GM12891 (cell line): Measurements from ENCODE around the gene PCA3.

Source experiments
- DNase-seq: peaks from one replicate; pipeline ENCODE4 v3.0.0; 2011; ENCODE audit warnings: low spot score; ENCODE audit not compliant: insufficient read length
- FAIRE-seq: peaks from 2 replicates; lab custom pipeline; 2011; peaks lifted over from hg19 to GRCh38; lab: Jason Lieb, UNC
- PAX5 ChIP-seq: IDR thresholded peaks from 2 replicates; pipeline ENCODE4 v1.6.1; 2011; ENCODE audit warnings: low read length, moderate library complexity, mild to moderate bottlenecking; ENCODE audit not compliant: insufficient read depth, severe bottlenecking
- POLR2A ChIP-seq: IDR thresholded peaks from 2 replicates; pipeline ENCODE4 v1.6.1; 2011; ENCODE audit warnings: low read depth, low read length, control low read depth
- POLR2AphosphoS5 ChIP-seq: IDR thresholded peaks from 2 replicates; pipeline ENCODE4 v1.6.1; 2011; ENCODE audit warnings: low read depth, low read length, control low read depth
- POU2F2 ChIP-seq: IDR thresholded peaks from 2 replicates; pipeline ENCODE4 v1.6.1; 2011; ENCODE audit warnings: low read depth, mild to moderate bottlenecking, control low read depth, low read length, moderate library complexity
- SPI1 ChIP-seq: IDR thresholded peaks from 2 replicates; pipeline ENCODE4 v1.6.1; 2011; ENCODE audit warnings: low read depth, low read length, control low read depth
- TAF1 ChIP-seq: IDR thresholded peaks from 2 replicates; pipeline ENCODE4 v1.6.1; 2011; ENCODE audit warnings: low read depth, low read length, control low read depth

The PCA3 gene

DNA sequence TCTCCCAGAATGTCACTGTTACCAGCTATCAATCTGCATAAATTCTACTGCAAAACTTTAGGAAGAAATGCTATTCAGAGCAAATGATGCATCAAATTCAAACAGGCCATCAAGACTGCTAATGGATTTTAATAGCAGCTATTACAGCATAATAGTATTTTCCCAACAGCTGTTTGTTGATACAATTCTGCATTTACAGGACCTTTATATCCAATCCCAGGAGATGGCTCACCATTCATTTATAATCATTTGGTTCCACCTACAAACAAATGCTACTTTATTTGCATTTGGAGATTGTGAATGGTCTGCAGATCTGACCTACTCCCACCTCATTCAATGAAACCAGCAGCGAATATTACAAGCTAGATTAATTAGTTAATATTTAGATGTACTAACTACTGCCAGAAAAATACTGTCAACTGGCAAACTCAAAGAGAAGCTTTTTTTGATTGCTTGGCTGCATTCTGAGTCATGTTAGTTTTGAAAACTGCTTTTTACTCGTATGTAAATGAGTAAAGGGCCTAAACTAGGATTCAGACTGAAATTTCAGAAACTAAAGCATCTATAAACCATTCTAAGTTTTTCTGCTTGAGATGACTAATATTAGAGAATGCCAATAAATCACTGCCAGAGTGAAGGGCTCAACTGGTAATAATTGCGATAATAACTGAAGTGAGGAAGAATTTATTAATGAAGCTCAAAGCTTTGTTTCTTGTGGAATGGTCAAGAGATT lies 7.1 kb upstream of the PCA3 start:
- DNase-seq = no peak
- FAIRE-seq = no peak
- no peak for TF ChIP-seq TAF1
- TF ChIP-seq PAX5 = no peak
- TF ChIP-seq POU2F2 = no peak
- TF ChIP-seq SPI1 = no peak
- TF ChIP-seq POLR2A = no peak
- no peak for TF ChIP-seq POLR2AphosphoS5

DNA sequence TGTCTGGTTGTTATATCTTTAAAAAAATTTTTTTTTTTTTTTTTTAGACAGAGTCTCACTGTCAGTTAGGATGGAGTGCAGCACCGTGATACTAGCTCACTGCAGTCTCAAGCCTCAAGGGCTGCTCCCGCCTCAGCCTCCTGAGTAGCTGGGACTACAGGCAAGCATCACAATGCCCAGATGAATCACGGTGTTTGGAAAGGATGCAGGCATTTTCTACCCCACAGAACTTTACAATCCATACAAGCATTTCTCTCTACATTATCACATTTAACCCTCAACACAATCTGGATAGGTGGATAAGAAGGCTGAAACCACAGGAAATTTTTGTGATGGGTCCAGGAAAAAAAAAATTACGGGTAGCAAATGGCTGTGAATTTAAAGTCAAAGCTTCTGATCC lies 5.8 kb upstream of the PCA3 start:
- TF ChIP-seq TAF1 = no peak
- no peak for TF ChIP-seq POU2F2
- no peak for TF ChIP-seq POLR2A
- no peak for TF ChIP-seq SPI1
- TF ChIP-seq PAX5 = no peak
- TF ChIP-seq POLR2AphosphoS5 = no peak
- FAIRE-seq = no peak

DNA sequence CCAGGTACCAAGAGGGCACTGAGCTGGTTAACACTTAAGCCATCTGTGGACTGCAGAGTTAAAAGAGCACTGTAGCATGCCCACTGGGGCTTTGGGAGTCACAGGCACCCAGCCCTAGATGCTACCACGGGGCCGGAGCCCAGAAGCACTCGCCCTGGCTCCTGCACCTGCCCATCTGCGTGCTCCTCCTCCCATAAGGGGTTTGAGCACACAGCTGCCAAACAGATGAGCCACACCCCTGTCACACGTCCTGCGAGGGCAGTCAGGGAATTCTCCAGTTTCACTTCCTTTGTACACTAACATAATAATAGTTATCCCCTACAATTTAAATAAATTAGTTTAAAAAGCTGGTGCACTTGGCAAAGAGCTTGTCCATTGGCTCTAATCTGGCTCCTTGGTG lies 4.5 kb upstream of the PCA3 start:
- TF ChIP-seq SPI1 = peak; percentile 30; the same call in 1 of the 2 replicates
- TF ChIP-seq POLR2A = no peak
- no peak for FAIRE-seq

More for the DNA sequence above, 5.8 kb upstream of the PCA3 start:
- no peak for DNase-seq

DNA sequence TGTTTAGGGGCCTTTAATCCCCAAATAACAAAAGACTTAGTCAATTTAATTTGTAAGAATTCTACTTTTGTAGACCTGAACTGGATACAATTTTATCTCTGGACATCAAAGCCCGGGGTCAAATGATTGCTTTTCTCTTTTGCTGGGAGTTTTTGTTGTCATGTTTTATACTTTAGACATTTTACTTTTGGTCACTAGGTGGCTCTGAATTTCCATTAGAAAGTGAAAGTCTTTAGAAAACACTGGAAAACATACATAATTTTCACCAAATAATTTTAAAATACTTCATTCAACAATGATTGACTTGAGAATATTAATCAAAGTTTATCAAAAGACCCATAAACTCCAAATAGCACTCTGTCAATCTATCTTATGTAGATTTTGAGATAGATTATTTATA lies 2.8 kb upstream of the PCA3 start:
- no peak for FAIRE-seq

More for the DNA sequence above, 4.5 kb upstream of the PCA3 start:
- DNase-seq = no peak

DNA sequence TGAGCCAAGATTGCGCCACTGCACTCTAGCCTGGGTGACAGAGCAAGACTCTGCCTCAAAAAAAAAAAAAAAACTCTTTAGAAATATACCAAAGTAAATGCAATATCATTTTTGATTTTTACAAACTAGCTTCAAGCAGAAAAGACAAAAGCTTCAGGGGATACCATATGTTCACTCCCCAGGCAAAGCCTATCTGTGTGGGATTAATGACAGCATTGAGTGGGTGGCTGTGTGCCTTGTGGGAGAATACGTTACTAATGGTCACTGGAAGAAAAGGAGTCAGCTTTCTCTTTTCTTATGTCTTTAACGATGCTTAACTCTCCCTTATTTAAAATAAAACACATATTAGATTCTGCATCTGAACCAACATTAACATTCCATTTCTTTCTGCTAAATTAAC lies 1.9 kb downstream of the PCA3 start:
- DNase-seq (no peak), FAIRE-seq (no peak)
- no peak for TF ChIP-seq PAX5

More for the DNA sequence above, 2.8 kb upstream of the PCA3 start:
- no peak for DNase-seq
- no peak for TF ChIP-seq POLR2A

DNA sequence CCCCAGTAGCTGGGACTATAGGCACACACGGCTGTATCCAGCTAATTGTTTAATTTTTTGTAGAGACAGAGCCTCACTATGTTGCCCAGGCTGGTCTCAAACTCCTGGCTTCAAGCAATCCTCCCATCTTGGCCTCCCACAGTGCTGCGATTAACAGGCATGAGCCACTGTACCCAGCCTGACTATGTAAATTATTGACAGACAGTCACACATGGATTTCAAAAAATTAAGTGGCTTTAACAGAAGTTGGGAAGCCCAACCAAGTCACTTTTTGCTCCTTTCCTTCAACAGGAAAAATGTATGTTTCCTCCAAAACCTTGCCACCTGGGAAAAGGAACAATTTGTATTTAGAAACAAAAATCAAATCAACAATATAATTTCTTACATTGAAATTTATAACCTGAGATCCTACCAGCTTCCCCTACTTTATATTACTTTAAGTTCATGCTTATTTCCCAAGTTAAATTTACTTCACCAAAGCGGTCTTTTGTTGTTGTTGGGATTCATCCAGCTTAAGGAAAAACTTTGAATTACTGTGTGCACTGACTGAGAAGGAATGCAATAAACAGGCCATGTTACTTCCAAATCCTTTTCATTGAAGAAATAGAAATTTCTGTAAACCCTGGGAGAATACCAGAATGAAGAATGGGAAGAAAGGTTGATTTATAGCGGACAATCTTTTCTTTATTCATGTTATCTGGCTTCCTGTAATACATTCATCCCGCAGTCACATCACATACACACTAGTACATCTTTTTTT lies 8.6 kb downstream of the PCA3 start:
- DNase-seq (no peak), FAIRE-seq (no peak)
- TF ChIP-seq POLR2A (no peak), POLR2AphosphoS5 (no peak), PAX5 (no peak), TAF1 (no peak), SPI1 (no peak), POU2F2 (no peak)

DNA sequence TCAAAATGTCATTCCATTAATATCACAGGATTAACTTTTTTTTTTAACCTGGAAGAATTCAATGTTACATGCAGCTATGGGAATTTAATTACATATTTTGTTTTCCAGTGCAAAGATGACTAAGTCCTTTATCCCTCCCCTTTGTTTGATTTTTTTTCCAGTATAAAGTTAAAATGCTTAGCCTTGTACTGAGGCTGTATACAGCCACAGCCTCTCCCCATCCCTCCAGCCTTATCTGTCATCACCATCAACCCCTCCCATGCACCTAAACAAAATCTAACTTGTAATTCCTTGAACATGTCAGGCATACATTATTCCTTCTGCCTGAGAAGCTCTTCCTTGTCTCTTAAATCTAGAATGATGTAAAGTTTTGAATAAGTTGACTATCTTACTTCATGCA lies 20.6 kb downstream of the PCA3 start:
- no peak for FAIRE-seq
- DNase-seq = no peak

DNA sequence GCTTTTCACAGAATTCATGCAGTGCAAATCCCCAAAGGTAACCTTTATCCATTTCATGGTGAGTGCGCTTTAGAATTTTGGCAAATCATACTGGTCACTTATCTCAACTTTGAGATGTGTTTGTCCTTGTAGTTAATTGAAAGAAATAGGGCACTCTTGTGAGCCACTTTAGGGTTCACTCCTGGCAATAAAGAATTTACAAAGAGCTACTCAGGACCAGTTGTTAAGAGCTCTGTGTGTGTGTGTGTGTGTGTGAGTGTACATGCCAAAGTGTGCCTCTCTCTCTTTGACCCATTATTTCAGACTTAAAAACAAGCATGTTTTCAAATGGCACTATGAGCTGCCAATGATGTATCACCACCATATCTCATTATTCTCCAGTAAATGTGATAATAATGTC lies 21.3 kb downstream of the PCA3 start:
- no peak for FAIRE-seq
- no peak for DNase-seq
- TF ChIP-seq POLR2A (no peak), PAX5 (no peak), POLR2AphosphoS5 (no peak), SPI1 (no peak), POU2F2 (no peak), TAF1 (no peak)

More for the DNA sequence above, 20.6 kb downstream of the PCA3 start:
- TF ChIP-seq POLR2A (no peak), POU2F2 (no peak), POLR2AphosphoS5 (no peak), SPI1 (no peak), PAX5 (no peak), TAF1 (no peak)

DNA sequence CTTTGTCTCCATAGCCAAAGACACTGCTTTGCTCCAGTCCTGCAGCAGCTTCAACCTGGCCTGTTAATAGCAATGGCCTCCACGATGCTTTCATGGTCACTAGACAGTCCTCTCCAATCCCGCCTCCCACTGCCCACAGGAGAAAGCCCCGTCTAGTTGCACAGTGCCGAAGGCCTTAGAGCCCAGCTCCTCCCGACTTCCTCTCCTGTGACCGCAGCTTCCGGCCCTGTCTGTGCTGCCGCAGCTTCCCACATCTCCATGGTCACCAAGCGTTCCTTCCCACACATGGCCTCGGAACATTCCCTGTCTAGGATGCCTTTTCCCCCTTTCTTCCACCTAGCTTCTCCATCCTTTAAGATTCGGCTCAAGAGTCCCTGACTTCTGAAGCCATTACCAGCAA lies 23.4 kb downstream of the PCA3 start:
- no peak for DNase-seq

DNA sequence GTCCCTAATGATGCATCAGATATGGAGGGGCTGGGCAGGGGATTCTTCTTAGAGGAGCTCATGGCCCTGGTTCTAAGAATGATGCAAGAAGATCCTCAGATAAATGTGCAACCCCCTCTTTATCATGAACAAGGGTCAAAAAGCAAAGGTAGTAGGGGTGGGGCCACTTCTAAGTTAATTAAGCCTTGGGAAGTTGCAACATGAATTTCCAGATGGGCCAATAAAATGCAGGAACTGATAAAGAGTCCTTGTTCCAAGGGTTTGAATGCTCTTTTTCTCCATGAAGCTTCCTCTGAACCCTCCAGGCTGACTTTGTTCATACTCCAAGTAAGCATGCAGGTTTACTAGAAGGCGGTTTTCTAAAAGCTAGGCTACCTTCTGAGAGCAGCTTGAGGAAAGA lies 25.6 kb downstream of the PCA3 start:
- no peak for FAIRE-seq
- DNase-seq = no peak
- TF ChIP-seq POLR2A (no peak), SPI1 (no peak), POU2F2 (no peak), PAX5 (no peak), POLR2AphosphoS5 (no peak), TAF1 (no peak)

More for the DNA sequence above, 23.4 kb downstream of the PCA3 start:
- FAIRE-seq = no peak
- TF ChIP-seq PAX5 (no peak), POU2F2 (no peak), POLR2AphosphoS5 (no peak), SPI1 (no peak), POLR2A (no peak), TAF1 (no peak)
